Left forelimb (tissue), 1 donor: ENCODE measurements around the gene TCF4.

ENCODE experiments used
- DNase-seq: peaks from one replicate; pipeline ENCODE4 v3.0.0-alpha.2; 2018; ENCODE audit warnings: low spot score

TCF4 gene

GRCh38 chr18:55296115-55296514 is 291.9 kb downstream of the TCF4 start:
- DNase-seq, result no peak

DNA sequence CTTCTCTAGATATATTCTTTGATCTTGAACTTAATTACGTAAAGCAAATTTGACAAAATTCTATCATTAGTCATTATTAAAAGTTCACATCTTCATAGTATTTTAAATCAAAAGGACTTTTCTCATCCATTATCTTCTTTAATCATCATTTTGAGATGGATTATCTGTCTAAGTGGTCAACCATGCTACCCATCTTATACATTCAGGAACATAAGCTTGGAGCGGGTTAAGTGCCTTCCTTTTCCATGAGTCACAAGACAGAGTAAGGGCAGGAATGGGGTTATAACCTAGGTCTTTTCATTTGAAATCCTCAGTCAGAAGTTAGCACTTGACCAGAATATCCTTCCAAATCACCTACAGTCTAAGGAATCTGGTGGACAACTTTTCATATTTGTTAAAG is 297.1 kb downstream of the TCF4 start:
- DNase-seq, result no peak

- DNase-seq, result no peak
Measured at GRCh38 chr18:55289775-55290174, 298.2 kb downstream of the TCF4 start.

DNA sequence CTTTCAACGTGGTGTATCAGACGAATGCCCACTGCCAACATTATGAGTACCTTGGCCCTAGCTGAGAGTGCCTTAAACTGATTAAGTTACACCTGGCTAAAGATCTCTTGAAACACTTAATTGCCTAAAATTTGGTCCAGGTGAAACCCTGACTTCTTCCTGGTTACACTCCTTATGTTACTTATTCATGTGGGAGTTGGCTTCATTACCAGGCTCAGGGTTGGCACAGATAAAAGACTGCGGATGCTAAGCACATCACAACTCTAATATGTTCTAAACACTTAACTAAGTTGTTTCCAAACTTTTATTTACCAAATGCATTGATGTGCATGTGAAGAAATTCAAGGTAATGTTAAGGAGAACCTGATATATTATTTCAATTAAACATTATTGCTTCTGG is 298.9 kb downstream of the TCF4 start:
- no peak for DNase-seq

DNA sequence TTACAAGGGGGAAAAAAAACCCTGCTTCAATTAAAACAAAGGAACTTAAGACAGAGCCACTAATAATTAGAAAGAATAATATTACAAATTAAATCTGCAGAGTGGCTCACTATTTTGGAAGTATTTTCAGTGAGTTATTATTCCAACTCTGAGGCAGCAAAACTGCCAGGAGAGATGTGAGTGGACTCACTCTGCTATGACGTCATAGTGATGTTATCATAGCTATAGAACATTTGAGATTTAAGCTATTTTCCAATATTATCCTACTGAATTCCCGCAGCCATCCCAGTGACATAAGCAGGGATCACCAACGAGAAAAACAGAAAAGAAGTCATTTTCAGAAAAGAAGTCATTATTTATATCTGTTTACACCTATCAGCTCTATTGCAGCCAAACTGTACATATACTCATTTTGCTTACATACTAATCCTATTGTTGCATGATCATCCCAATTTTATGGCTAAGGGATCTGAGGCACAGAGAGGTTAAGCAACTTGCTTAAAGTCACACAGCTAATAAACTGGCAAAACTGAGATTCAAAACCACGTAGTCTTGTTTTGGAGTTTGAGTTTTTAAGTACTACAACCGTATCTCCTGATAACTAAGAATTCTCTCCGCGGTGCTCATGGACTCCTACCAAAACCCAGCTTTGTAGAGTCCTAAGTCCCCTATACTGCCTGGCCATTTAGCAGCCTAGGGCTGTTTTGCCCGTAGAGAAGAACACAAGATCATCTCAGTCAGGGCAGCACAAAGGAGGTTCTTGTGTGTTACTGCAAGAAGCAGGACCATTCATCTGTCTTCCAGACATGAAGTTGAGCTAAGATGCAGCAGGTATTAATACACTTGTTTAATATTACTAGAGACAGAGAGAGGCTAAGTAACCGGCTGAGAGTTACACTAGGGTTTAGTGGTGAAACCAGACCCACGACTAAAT is 299.8 kb downstream of the TCF4 start:
- no peak for DNase-seq

GRCh38 chr18:55287149-55287806 is 300.7 kb downstream of the TCF4 start:
- no peak for DNase-seq

DNA sequence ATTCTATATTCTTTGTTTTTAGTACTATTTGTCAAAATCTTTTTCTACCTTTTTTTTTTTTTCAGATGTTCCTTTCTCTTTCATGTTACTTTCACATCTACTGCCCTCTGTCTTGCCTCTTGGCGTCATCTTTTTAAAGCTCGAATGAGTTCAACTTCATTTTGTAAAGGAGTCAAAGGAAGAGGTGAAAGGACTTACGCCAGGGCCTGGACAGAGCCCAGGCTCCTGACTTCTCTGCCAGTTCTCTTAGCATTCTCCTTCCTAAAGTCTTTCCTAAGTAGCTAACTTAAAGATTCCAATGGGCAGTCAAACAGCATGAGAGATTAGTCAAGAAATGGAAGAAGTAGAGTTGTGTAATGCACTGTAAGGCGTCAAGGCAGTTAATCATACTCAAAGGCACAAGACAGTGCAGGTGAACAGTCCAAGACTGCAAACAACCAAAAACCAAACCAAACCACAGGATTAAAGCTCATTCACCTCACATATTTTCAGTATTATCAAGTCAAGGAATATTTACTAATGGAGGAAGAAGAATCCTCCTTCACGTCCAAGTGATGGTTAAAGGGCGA is 301.7 kb downstream of the TCF4 start:
- DNase-seq, result no peak

DNA sequence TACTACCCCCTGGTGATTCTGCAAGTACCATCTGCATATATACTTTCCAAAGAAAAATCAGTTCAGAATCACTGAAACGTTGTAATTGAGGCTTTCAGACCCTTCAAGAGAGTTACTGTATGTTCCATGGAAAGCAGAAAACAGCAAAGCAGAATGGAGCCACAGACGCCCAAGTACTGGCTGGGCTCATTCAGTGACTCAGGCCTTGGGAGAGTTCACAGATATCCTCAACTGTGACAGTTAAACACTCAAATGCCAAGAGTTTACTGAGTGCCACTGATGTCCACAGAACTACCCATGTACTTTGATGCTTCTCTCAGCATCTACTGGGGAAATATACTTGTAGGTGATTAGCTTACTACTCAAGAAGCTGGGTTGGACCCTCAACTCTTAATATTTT is 303.4 kb downstream of the TCF4 start:
- DNase-seq, result no peak

DNA sequence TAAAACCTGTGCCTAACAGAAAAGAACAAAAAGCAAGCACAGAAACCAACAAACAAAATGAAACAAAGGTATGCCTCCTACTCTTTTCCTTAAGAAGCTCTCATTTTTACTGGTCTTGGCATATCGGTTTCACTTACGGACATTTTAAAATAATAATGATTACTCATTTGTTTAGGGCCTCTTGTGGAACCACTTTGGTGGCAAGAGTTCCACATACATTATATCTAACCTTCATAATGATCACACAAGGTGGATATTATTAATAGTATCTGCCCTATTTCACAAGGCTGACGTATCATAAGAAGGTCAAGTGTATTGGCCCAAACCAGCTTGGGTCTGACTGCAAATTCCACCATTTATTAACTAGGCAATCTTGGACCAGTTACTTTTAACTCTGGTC is 304.7 kb downstream of the TCF4 start:
- DNase-seq, result no peak

- no peak for DNase-seq
Measured at GRCh38 chr18:55280503-55280902, 307.5 kb downstream of the TCF4 start.

DNA sequence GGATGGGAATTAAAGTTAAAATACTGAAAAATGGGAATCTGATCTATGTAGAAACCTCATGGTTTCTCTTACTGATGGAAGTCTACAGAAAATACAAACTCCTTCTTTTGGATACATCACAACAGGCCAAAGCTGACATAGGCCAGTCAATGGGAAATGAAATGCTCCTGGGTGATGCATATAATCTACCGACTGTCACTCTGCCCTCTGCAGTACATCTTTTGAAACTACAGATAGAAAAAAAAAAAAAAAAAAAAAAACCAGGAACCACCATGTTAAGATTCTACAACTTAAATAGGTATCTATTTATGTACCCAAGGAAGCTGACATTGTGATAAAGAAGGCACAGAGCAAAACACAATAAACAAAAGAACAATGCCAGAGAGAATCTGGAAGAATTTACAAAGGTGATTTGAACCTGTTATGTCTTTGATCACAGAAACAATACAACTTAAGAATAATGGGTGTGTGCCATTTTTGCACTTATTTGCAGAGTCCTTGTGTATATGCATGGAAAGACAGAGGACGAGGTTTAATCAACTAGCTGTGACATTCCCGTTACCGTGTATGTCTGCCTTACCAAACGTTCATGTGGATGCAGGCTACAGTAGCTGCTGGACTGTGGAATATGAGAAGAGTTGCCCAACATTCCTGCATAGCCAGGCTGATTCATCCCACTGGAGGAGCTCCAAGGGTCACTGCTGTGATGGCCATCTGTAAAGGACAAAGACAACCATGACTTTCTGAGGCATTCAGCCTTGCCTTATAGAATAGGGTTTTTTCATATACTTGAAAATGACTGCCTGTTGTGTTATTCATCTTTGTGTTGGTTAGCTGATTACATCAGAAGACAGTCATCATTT is 312.7 kb downstream of the TCF4 start:
- no peak for DNase-seq

- no peak for DNase-seq
Measured at GRCh38 chr18:55272510-55273243, 315.3 kb downstream of the TCF4 start.

GRCh38 chr18:55269622-55270021 is 318.4 kb downstream of the TCF4 start:
- no peak for DNase-seq

DNA sequence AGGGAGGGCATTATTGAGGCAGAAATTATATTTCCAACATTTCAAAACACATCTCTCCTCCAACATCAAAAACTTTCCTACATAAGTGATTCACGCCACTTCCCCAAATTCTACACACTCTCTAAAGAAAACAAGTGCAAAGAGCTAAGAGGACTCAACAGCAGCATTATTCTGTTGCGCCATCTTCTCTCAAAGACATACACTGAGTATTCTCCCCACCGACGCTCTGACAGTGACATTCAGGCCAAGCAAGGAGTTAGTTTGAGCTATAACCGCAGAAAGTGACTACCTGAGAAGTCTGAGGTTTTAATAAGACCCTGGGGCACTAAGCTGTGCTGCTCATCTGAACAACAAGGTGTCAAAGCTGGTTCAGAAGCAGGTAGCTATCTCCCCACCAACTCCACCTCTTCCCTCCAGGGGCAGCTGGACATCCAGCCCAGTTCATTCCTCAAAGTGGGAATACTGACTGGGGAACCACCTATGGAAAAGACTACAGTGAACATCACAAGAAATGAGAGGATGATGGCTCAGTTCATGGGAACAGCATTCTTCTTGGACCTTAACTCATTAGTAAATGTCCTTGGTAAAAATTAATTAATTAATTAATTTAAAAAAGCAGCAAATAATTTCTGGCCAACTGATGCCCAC is 319.2 kb downstream of the TCF4 start:
- DNase-seq, result no peak

DNA sequence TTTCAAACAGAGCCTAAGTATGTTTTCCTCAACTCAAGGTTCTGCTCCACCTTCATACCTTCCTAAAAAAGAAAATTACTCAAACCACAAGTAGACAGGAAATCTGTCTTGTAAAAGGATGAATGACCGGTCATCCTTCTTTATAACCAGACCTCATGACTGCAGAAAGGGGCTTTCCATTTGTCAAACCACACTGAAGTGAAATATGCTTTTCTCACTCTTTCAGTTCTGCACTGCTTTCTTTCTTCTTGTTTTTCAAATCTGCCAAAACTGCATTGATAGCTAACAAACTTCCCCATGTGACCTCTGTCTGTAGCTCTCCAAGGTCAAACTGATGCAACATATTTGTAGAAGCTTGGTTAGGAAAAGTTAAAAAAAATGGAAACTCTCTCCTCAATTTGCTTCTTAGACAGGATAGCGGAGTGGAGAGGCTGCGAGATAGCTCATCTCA is 319.8 kb downstream of the TCF4 start:
- no peak for DNase-seq

DNA sequence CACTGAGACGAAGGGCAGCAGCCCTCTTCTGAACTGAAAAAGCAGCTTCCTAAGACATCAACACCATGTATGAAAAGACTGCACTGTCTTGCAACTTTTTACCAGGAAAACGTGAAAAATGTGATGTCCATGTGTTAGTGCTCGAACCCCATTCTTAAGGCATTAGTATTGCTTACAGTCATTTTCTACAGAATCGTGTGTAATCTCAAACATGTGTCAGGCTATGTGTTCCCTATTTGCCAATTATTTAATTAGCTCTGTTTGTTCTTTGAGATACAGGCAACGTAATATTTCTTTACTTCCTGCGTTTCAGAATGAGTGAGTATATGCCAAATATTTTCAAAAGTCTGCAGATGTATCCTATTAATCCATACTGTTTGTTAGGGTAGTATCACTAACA is 321.0 kb downstream of the TCF4 start:
- DNase-seq, result no peak

GRCh38 chr18:55265984-55266383 is 322.0 kb downstream of the TCF4 start:
- DNase-seq, result no peak

DNA sequence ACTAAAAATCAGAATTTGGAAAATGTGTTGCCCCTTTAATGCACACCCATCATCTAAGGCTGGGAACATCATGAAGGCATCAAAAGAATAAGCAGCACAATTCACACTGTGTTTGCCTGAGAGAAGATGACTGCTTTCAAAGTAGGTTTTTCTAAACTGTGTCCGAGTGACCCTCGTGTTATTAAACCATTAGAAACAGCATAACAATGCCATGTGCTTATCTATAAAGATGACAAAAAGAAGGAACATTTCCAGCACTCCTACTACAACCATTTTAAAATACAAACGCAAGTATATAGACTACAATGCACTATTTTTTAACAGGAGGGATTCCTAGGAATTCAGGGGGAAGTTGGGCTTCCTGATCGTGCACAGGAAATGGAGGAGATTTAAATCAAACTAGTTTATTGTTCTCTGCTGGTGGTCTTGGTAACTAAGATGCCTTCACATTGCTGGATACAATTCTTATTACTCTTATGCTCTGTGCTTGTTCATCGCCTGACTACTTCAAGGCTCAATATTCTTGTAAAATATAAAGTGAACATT is 322.8 kb downstream of the TCF4 start:
- DNase-seq, result no peak

- DNase-seq, result no peak
Measured at GRCh38 chr18:55264108-55264507, 323.9 kb downstream of the TCF4 start.

DNA sequence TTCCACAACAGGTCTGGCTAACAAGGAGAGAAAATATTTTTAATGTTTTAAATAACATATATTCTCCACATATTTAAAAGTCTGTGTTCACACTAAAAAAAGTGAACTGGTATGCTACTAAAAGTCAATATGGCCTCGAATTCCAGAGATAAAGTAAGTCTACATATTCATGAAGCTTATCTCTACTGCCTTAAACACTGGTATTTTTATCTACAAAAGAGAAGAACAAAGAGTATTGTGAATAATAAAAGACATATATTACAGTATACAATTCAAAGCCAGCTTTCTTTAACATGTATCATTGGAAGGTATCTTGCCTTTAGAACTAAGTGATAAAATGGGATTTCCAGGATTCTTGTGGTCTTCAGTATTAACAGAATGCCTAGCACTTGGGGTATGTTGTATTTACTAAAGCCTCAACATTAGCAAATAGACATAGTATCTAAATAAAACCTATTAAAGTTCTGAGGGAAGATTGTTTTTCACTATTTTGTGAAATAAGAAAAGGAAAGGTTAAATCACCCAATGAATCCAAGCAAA is 325.9 kb downstream of the TCF4 start:
- DNase-seq, result no peak
